GM19025 (cell line): ENCODE data around the gene AVPR1B.

Experiments
- ATAC-seq: cut with Tn5 transposase; IDR thresholded peaks from one replicate; pipeline ENCODE4 v1.9.1; 2021; ENCODE audit warnings: mild to moderate bottlenecking, low read depth, moderate library complexity; ENCODE audit not compliant: unreplicated experiment

The AVPR1B gene

GRCh38 chr1:206117151-206117948, at the start of gene AVPR1B:
Gene AVPR1B (minus strand): TSS chr1:206117388. CDS start chr1:206116890, 498 bp downstream.
- no peak for ATAC-seq

- no peak for ATAC-seq
Measured at GRCh38 chr1:206145771-206146290, 28.6 kb upstream of the AVPR1B start.

- no peak for ATAC-seq
Measured at GRCh38 chr1:206144605-206145004, 27.4 kb upstream of the AVPR1B start.

- no peak for ATAC-seq
Measured at GRCh38 chr1:206143537-206144172, 26.5 kb upstream of the AVPR1B start.

- ATAC-seq = no peak
Measured at GRCh38 chr1:206142770-206143169, 25.6 kb upstream of the AVPR1B start.

GRCh38 chr1:206142011-206142410, 24.8 kb upstream of the AVPR1B start:
- ATAC-seq = no peak

- ATAC-seq = no peak
Measured at GRCh38 chr1:206136241-206136640, 19.1 kb upstream of the AVPR1B start.

GRCh38 chr1:206135248-206135647, 18.1 kb upstream of the AVPR1B start:
- no peak for ATAC-seq

- ATAC-seq = no peak
Measured at GRCh38 chr1:206133751-206134415, 16.7 kb upstream of the AVPR1B start.

GRCh38 chr1:206131037-206131436, 13.8 kb upstream of the AVPR1B start:
- ATAC-seq = no peak

- no peak for ATAC-seq
Measured at GRCh38 chr1:206128196-206128595, 11.0 kb upstream of the AVPR1B start.

- ATAC-seq = no peak
Measured at GRCh38 chr1:206127336-206127735, 10.1 kb upstream of the AVPR1B start.

- ATAC-seq = no peak
Measured at GRCh38 chr1:206125346-206125745, 8.2 kb upstream of the AVPR1B start.

GRCh38 chr1:206122686-206123085, 5.5 kb upstream of the AVPR1B start:
- no peak for ATAC-seq

- no peak for ATAC-seq
Measured at GRCh38 chr1:206121269-206121668, 4.1 kb upstream of the AVPR1B start.

- no peak for ATAC-seq
Measured at GRCh38 chr1:206120406-206120805, 3.2 kb upstream of the AVPR1B start.

GRCh38 chr1:206116873-206117150, 376 bp downstream of the AVPR1B start:
- no peak for ATAC-seq

GRCh38 chr1:206116191-206116872, 856 bp downstream of the AVPR1B start:
- ATAC-seq = no peak

- no peak for ATAC-seq
Measured at GRCh38 chr1:206115791-206116190, 1.4 kb downstream of the AVPR1B start.

- no peak for ATAC-seq
Measured at GRCh38 chr1:206114692-206115640, 2.2 kb downstream of the AVPR1B start.
